CD14-positive monocyte (primary cell): ENCODE data around the gene WWC2. TPM values are rescaled to one million over a fixed set of nuclear protein-coding genes. Genes with fewer than 3 reads are reported as not detected.

ENCODE experiments used
- DNase-seq, 3 donors: peaks; one replicate each; pipeline ENCODE4 v3.0.0-alpha.2; 2011 to 2022
- H2AFZ ChIP-seq: 2 replicates; pipeline ENCODE4 v1.6.0; 2012; ENCODE audit warnings: mild to moderate bottlenecking, low read depth, low read length, inconsistent platforms; ENCODE audit not compliant: insufficient read depth, poor library complexity, severe bottlenecking
- H3K27ac ChIP-seq, 2 donors: 1 replicate in 1 of 2; 2 replicates in 1 of 2; pipeline ENCODE4 v1.5.1; 2012 to 2013; ENCODE audit warnings: low read length in 2 of 2, control low read depth in 1 of 2, inconsistent platforms in 1 of 2, low read depth in 1 of 2, mild to moderate bottlenecking in 1 of 2
- H3K27me3 ChIP-seq, 2 donors: one replicate each; pipeline versions ENCODE4 v1.6.0 to v1.6.1; 2011 to 2013; ENCODE audit warnings: low read length in 2 of 2; ENCODE audit not compliant: control insufficient read depth in 2 of 2, insufficient read depth in 2 of 2
- H3K36me3 ChIP-seq, 2 donors: replicated peaks in 1 of 2; 1 replicate in 1 of 2; 2 replicates in 1 of 2; pipeline versions ENCODE4 v1.5.1 to v1.6.1; 2012 to 2013; ENCODE audit warnings: low read length in 2 of 2, control low read depth in 1 of 2, inconsistent platforms in 1 of 2, mild to moderate bottlenecking in 1 of 2; ENCODE audit not compliant: insufficient read depth in 2 of 2, control insufficient read depth in 1 of 2
- H3K4me1 ChIP-seq, 2 donors: 1 replicate in 1 of 2; 2 replicates in 1 of 2; pipeline versions ENCODE4 v1.5.1 to v1.6.1; 2012 to 2013; ENCODE audit warnings: low read length in 2 of 2, control low read depth in 1 of 2, inconsistent platforms in 1 of 2, mild to moderate bottlenecking in 1 of 2, moderate library complexity in 1 of 2; ENCODE audit not compliant: insufficient read depth in 2 of 2, control insufficient read depth in 1 of 2
- H3K4me2 ChIP-seq: replicated peaks from 2 replicates; pipeline ENCODE3; 2012; ENCODE audit warnings: low read length, moderate library complexity, mild to moderate bottlenecking; ENCODE audit not compliant: poor library complexity, severe bottlenecking; ENCODE audit errors: extremely low read depth
- H3K4me3 ChIP-seq, 3 experiments: fragments of 200-600 bp in 1 of 3; sonication (generic) in 1 of 3; replicated peaks in 1 of 3; 1 replicate in 2 of 3; 2 replicates in 1 of 3; pipeline ENCODE4 v1.5.1; 2011 to 2013; ENCODE audit warnings: low read length in 3 of 3, mild to moderate bottlenecking in 3 of 3, control low read depth in 2 of 3, low read depth in 2 of 3, inconsistent platforms in 1 of 3, moderate library complexity in 1 of 3
- H3K79me2 ChIP-seq: 2 replicates; pipeline ENCODE4 v1.6.0; 2012; ENCODE audit warnings: mild to moderate bottlenecking, control low read depth, inconsistent platforms, low read length, moderate library complexity; ENCODE audit not compliant: insufficient read depth
- H3K9ac ChIP-seq: 2 replicates; pipeline ENCODE4 v1.6.0; 2017; ENCODE audit warnings: low read length, mild to moderate bottlenecking; ENCODE audit not compliant: insufficient read depth, poor library complexity, severe bottlenecking
- H3K9me3 ChIP-seq, 2 donors: replicated peaks in 1 of 2; 1 replicate in 1 of 2; 2 replicates in 1 of 2; pipeline versions ENCODE4 v1.5.1 to v1.6.1; 2012 to 2013; ENCODE audit warnings: low read length in 2 of 2, control low read depth in 1 of 2; ENCODE audit not compliant: control insufficient read depth in 1 of 2, insufficient read depth in 1 of 2
- H4K20me1 ChIP-seq: 2 replicates; pipeline ENCODE4 v1.6.0; 2012; ENCODE audit warnings: mild to moderate bottlenecking, low read length, control low read depth, moderate library complexity; ENCODE audit not compliant: insufficient read depth
- H3K27ac Mint-ChIP-seq, 7 donors: one replicate each; pipeline ENCODE4 v1.8.0; 2020; ENCODE audit warnings: mild to moderate bottlenecking in 7 of 7, mixed read lengths in 7 of 7, moderate library complexity in 6 of 7, inconsistent platforms in 2 of 7
- H3K27me3 Mint-ChIP-seq, 3 donors: one replicate each; pipeline ENCODE4 v1.8.0; 2021 to 2022; ENCODE audit warnings: low read depth in 3 of 3, mild to moderate bottlenecking in 3 of 3, mixed read lengths in 3 of 3, moderate library complexity in 3 of 3, inconsistent platforms in 1 of 3
- H3K36me3 Mint-ChIP-seq, 2 donors: one replicate each; pipeline ENCODE4 v1.8.0; 2020; ENCODE audit warnings: mixed read lengths in 2 of 2, inconsistent platforms in 1 of 2, mild to moderate bottlenecking in 1 of 2
- H3K4me1 Mint-ChIP-seq: one replicate; pipeline ENCODE4 v1.8.0; 2020; ENCODE audit warnings: mild to moderate bottlenecking, mixed read lengths
- H3K4me3 Mint-ChIP-seq, 2 donors: one replicate each; pipeline ENCODE4 v1.8.0; 2020; ENCODE audit warnings: mild to moderate bottlenecking in 2 of 2, mixed read lengths in 2 of 2, moderate library complexity in 1 of 2
- H3K9me3 Mint-ChIP-seq, 7 donors: one replicate each; pipeline ENCODE4 v1.8.0; 2020 to 2022; ENCODE audit warnings: mixed read lengths in 7 of 7, mild to moderate bottlenecking in 6 of 7, moderate library complexity in 6 of 7, inconsistent platforms in 2 of 7
- CTCF ChIP-seq: fragments of 200-600 bp; IDR thresholded peaks from one replicate; pipeline ENCODE4 v1.8.0; 2022; ENCODE audit warnings: antibody characterized with exemption, mild to moderate bottlenecking
- WGBS: methylation state at CpG from one replicate; pipeline ENCODE4 v1.1.5; 2013; ENCODE audit warnings: missing lambda C conversion rate; ENCODE audit not compliant: insufficient coverage; 5-methylcytosine and 5-hydroxymethylcytosine counted together
- intact Hi-C, 2 donors: fragments of 100-400 bp; cut with micrococcal nuclease; formaldehyde crosslinking; loops; one replicate each; pipeline versions ENCODE4 v1.15.0 to v1.15.1; 2023
- polyA plus RNA-seq, 3 donors: library from polyadenylated mRNA; depleted of rRNA in 1 of 3; unstranded in 2 of 3; stranded (reverse) in 1 of 3; fragments of 300-500 nt in 2 of 3; fragments of >200 nt in 1 of 3; fragmentation: Illumina TruSeq in 2 of 3; gene quantifications; 1 replicate in 2 of 3; 2 replicates in 1 of 3; pipeline ENCODE4 v1.2.3, GENCODE V29; 2012 to 2021

The WWC2 gene
- polyA plus RNA-seq, 3 donors = 1.9 to 3.8 (median 2.9) TPM

GRCh38 chr4:183288955-183289354, 189.9 kb downstream of the WWC2 start:
- TF ChIP-seq CTCF = no peak
- Histone ChIP-seq H3K9me3 (peaks cover 0 to 5% of the 10 kb centered on the region in 2 donors), H4K20me1 (no peaks in the 10 kb centered on the region), H3K9ac (no peak overlapping the region), H3K27ac (no peak overlapping the region), H3K79me2 (no peaks in the 10 kb centered on the region), H2AFZ (no peak overlapping the region), H3K4me3 (no peak overlapping the region), H3K36me3 (peaks cover 0 to 7% of the 10 kb centered on the region in 2 donors), H3K27me3 (no peaks in the 10 kb centered on the region), H3K4me2 (no peak overlapping the region), H3K4me1 (no peaks in the 10 kb centered on the region)
- 100% methylated on average over 2 of the region's 2 CpGs for WGBS
- Mint-ChIP-seq H3K27me3 (no peaks in the 10 kb centered on the region), H3K36me3 (peaks cover 12 to 29% of the 10 kb centered on the region in 2 donors), H3K27ac (peak overlapping the region in 1 of 7 donors; percentile 10), H3K4me1 (no peaks in the 10 kb centered on the region), H3K9me3 (peaks cover 3 to 10% (median 6%) of the 10 kb centered on the region in 7 donors), H3K4me3 (no peak overlapping the region)
- DNase-seq = no peak
- intact Hi-C loops = no loop called here

GRCh38 chr4:183289688-183290087, 190.6 kb downstream of the WWC2 start:
- H4K20me1 ChIP-seq = no peaks in the 10 kb centered on the region
- TF ChIP-seq CTCF = no peak
- no peak overlapping the region for H3K4me3 ChIP-seq
- Mint-ChIP-seq H3K27me3 (no peaks in the 10 kb centered on the region), H3K4me1 (no peaks in the 10 kb centered on the region), H3K4me3 (no peak overlapping the region), H3K9me3 (peaks cover 3 to 10% (median 6%) of the 10 kb centered on the region in 7 donors), H3K27ac (no peak overlapping the region), H3K36me3 (peaks cover 8 to 24% of the 10 kb centered on the region in 2 donors)
- H3K36me3 ChIP-seq = peaks cover 0 to 7% of the 10 kb centered on the region in 2 donors
- no peak overlapping the region for H3K27ac ChIP-seq
- no peak overlapping the region for H3K9ac ChIP-seq
- DNase-seq = no peak
- no peaks in the 10 kb centered on the region for H3K4me1 ChIP-seq
- WGBS = no CpG with 5 or more reads among the region's 5 CpGs
- no peak overlapping the region for H3K4me2 ChIP-seq
- no peaks in the 10 kb centered on the region for H3K79me2 ChIP-seq
- intact Hi-C loops = no loop called here
- peaks cover 0 to 5% of the 10 kb centered on the region in 2 donors for H3K9me3 ChIP-seq
- no peaks in the 10 kb centered on the region for H3K27me3 ChIP-seq
- no peak overlapping the region for H2AFZ ChIP-seq
